ENCODE measurements around the gene HMCN2.

GRCh38 chr9:130446101-130446861, 180.7 kb downstream of the HMCN2 start:
- TF ChIP-seq, protein P1, sequence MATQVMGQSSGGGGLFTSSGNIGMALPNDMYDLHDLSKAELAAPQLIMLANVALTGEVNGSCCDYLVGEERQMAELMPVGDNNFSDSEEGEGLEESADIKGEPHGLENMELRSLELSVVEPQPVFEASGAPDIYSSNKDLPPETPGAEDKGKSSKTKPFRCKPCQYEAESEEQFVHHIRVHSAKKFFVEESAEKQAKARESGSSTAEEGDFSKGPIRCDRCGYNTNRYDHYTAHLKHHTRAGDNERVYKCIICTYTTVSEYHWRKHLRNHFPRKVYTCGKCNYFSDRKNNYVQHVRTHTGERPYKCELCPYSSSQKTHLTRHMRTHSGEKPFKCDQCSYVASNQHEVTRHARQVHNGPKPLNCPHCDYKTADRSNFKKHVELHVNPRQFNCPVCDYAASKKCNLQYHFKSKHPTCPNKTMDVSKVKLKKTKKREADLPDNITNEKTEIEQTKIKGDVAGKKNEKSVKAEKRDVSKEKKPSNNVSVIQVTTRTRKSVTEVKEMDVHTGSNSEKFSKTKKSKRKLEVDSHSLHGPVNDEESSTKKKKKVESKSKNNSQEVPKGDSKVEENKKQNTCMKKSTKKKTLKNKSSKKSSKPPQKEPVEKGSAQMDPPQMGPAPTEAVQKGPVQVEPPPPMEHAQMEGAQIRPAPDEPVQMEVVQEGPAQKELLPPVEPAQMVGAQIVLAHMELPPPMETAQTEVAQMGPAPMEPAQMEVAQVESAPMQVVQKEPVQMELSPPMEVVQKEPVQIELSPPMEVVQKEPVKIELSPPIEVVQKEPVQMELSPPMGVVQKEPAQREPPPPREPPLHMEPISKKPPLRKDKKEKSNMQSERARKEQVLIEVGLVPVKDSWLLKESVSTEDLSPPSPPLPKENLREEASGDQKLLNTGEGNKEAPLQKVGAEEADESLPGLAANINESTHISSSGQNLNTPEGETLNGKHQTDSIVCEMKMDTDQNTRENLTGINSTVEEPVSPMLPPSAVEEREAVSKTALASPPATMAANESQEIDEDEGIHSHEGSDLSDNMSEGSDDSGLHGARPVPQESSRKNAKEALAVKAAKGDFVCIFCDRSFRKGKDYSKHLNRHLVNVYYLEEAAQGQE (IDR thresholded peaks at IDR 0.05; ENCODE audit: low read depth, low read length) = no peak
- TF ChIP-seq TEAD4 (IDR thresholded peaks at IDR 0.05; ENCODE audit: borderline replicate concordance, insufficient read depth) (no peak), POLR2AphosphoS5 (IDR thresholded peaks at IDR 0.05; ENCODE audit: low read depth, low read length) (no peak), CTCF (IDR thresholded peaks at IDR 0.05) (no peak)
- TF ChIP-seq, protein P2, sequence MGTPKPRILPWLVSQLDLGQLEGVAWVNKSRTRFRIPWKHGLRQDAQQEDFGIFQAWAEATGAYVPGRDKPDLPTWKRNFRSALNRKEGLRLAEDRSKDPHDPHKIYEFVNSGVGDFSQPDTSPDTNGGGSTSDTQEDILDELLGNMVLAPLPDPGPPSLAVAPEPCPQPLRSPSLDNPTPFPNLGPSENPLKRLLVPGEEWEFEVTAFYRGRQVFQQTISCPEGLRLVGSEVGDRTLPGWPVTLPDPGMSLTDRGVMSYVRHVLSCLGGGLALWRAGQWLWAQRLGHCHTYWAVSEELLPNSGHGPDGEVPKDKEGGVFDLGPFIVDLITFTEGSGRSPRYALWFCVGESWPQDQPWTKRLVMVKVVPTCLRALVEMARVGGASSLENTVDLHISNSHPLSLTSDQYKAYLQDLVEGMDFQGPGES (IDR thresholded peaks at IDR 0.05; ENCODE audit: low read depth, low read length) = no peak
